HepG2 (cell line): Measurements from ENCODE around the gene MEX3A. TPM values are rescaled to one million over a fixed set of nuclear protein-coding genes. Genes with fewer than 3 reads are reported as not detected.

ENCODE experiments used
- ARID3A ChIP-seq: IDR thresholded peaks from 2 replicates; pipeline ENCODE4 v1.6.1; 2012; ENCODE audit warnings: low read depth, low read length, improper control_type of control experiment
- CEBPB ChIP-seq: IDR thresholded peaks from 2 replicates; pipeline ENCODE4 v1.6.1; 2011; ENCODE audit warnings: low read depth, low read length, improper control_type of control experiment, borderline replicate concordance
- GLI4 ChIP-seq: sonication (generic); formaldehyde crosslinking; IDR thresholded peaks from 2 replicates; pipeline ENCODE4 v1.5.1; 2020; ENCODE audit warnings: missing genetic modification reagents, mild to moderate bottlenecking, moderate library complexity, borderline replicate concordance
- KAT7 ChIP-seq: IDR thresholded peaks from 2 replicates; pipeline ENCODE4 v1.6.1; 2018; ENCODE audit warnings: borderline replicate concordance, missing compliant biosample characterization
- MAFG ChIP-seq: sonication (generic); formaldehyde crosslinking; IDR thresholded peaks from 2 replicates; pipeline ENCODE4 v1.5.1; 2020; ENCODE audit warnings: mild to moderate bottlenecking, missing genetic modification reagents
- MED13 ChIP-seq: sonication (generic); formaldehyde crosslinking; IDR thresholded peaks from 2 replicates; pipeline ENCODE4 v1.5.0; 2020; ENCODE audit warnings: missing genetic modification reagents
- PAX8 ChIP-seq: sonication (generic); formaldehyde crosslinking; IDR thresholded peaks from 2 replicates; pipeline ENCODE4 v1.8.0; 2022; ENCODE audit warnings: mild to moderate bottlenecking, missing genetic modification reagents, borderline replicate concordance
- ZBTB4 ChIP-seq: sonication (generic); formaldehyde crosslinking; IDR thresholded peaks from 2 replicates; pipeline ENCODE4 v1.4.0; 2020; ENCODE audit warnings: missing genetic modification reagents, mild to moderate bottlenecking, borderline replicate concordance
- ZNF20 ChIP-seq: sonication (generic); formaldehyde crosslinking; IDR thresholded peaks from 2 replicates; pipeline ENCODE4 v1.4.0; 2020; ENCODE audit warnings: mild to moderate bottlenecking, moderate library complexity, missing genetic modification reagents
- ZNF232 ChIP-seq: sonication (generic); formaldehyde crosslinking; IDR thresholded peaks from 2 replicates; pipeline ENCODE4 v1.4.0; 2020; ENCODE audit warnings: missing genetic modification reagents, borderline replicate concordance
- ZNF335 ChIP-seq: sonication (generic); formaldehyde crosslinking; IDR thresholded peaks from 2 replicates; pipeline ENCODE4 v1.4.0; 2020; ENCODE audit warnings: missing genetic modification reagents
- ZNF747 ChIP-seq: sonication (generic); formaldehyde crosslinking; IDR thresholded peaks from 2 replicates; pipeline ENCODE4 v1.8.1; 2023; ENCODE audit warnings: missing genetic modification reagents, mild to moderate bottlenecking, borderline replicate concordance
- ZSCAN20 ChIP-seq: sonication (generic); formaldehyde crosslinking; IDR thresholded peaks from 2 replicates; pipeline ENCODE4 v1.4.0; 2020; ENCODE audit warnings: missing genetic modification reagents, mild to moderate bottlenecking, borderline replicate concordance
- polyA plus RNA-seq, 8 experiments: library from polyadenylated mRNA; depleted of rRNA in 3 of 8; stranded (reverse) in 7 of 8; unstranded in 1 of 8; fragments of >200 nt; fragmentation: Illumina TruSeq in 4 of 8; extraction: Trizol in 4 of 8; gene quantifications; 2 replicates each; pipeline versions ENCODE4 v1.2.1 to v1.2.3, GENCODE V29; 2011 to 2016; ENCODE audit warnings: low read depth in 4 of 8, missing spikeins in 1 of 8, mixed read lengths in 1 of 8; ENCODE audit not compliant: insufficient read depth in 1 of 8
- total RNA-seq, 5 experiments: library from RNA; depleted of rRNA; stranded (reverse); fragments of >200 nt; fragmentation: Illumina TruSeq; extraction: Trizol; gene quantifications; 2 replicates each; pipeline ENCODE4 v1.2.3, GENCODE V29; 2016; ENCODE audit warnings: low read depth in 1 of 5
- TF ChIP-seq, protein P1 (sequence below): sonication (generic); formaldehyde crosslinking; IDR thresholded peaks from 2 replicates; pipeline ENCODE4 v1.4.0; 2020; ENCODE audit warnings: missing genetic modification reagents, low read depth, mild to moderate bottlenecking, borderline replicate concordance
- TF ChIP-seq, protein P2 (sequence below): sonication (generic); formaldehyde crosslinking; IDR thresholded peaks from 2 replicates; pipeline ENCODE4 v1.8.0; 2023; ENCODE audit warnings: mild to moderate bottlenecking, missing genetic modification reagents
- TF ChIP-seq, protein P3 (sequence below): sonication (generic); formaldehyde crosslinking; IDR thresholded peaks from 2 replicates; pipeline ENCODE4 v1.5.0; 2020; ENCODE audit warnings: missing genetic modification reagents
- TF ChIP-seq, protein P4 (sequence below): sonication (generic); formaldehyde crosslinking; IDR thresholded peaks from 2 replicates; pipeline ENCODE4 v1.8.0; 2022; ENCODE audit warnings: mild to moderate bottlenecking, missing genetic modification reagents; ENCODE audit not compliant: insufficient replicate concordance

The MEX3A gene
- total and polyA plus RNA-seq, 2 of the 13 experiments (the other 11 are each of a cell fraction or from before 2014, with no cell fraction given), result 7.6 to 9.1 TPM

DNA sequence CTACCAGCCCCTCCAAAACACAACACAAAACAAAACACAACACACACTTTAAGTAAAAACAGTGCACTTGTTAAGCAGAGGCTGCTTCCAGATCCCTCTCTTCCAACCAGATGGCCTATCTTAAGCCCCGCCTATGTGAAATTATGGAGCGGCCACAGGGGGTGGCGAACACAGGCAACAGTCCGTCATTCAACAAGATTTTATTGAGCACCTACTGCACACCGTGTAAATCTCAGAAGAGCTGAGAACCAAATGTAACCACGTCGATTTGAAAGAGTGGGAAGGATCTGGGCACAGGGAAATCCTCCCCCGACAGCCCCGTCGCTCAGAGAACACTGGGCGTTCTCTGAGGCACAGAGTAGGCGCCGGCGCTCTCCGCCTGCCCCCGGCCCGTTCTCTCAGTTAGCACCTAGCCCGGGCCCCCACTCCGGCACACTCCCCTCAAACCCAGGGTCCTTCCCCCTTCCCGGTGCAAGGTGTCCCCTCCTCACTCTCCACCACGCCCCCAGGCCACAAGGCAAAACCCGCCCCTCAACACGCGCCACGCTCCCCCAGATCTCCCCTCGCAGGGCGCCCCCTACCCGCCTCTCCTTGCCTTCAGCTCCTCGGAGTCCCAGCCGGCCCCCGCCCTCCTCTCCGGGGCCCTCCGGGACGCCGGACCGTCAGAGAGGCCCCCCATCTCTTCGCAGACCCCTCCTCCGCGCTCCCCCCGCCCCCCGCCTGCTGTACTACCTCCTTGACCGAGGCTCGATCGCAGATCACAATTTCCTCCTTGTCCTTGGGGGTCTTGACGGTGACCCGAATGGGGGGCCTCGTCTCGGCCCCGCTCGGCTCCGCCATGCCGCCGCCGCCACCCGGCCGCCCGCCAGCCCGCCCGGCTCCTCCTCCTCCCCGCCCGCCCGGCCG is 29.1 kb downstream of the MEX3A start (continued):
- TF ChIP-seq, protein P1, sequence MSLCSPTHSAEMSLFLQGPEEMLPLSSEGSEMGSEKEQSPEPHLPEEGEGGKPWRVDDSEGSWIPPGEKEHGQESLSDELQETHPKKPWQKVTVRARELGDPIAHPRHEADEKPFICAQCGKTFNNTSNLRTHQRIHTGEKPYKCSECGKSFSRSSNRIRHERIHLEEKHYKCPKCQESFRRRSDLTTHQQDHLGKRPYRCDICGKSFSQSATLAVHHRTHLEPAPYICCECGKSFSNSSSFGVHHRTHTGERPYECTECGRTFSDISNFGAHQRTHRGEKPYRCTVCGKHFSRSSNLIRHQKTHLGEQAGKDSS, result no peak
- TF ChIP-seq, protein P2, sequence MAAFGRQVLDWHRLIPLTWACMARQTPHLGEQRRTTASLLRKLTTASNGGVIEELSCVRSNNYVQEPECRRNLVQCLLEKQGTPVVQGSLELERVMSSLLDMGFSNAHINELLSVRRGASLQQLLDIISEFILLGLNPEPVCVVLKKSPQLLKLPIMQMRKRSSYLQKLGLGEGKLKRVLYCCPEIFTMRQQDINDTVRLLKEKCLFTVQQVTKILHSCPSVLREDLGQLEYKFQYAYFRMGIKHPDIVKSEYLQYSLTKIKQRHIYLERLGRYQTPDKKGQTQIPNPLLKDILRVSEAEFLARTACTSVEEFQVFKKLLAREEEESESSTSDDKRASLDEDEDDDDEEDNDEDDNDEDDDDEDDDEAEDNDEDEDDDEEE (CRISPR knock-in tag), result no peak
- TF ChIP-seq ZNF20 (CRISPR knock-in tag) (no peak), ZNF232 (no peak), PAX8 (no peak), CEBPB (no peak), GLI4 (CRISPR knock-in tag) (no peak), ZNF335 (CRISPR knock-in tag) (no peak), MED13 (no peak), MAFG (CRISPR knock-in tag) (no peak), KAT7 (CRISPR knock-in tag) (no peak; the same call in 1 of the 2 replicates), ZSCAN20 (CRISPR knock-in tag) (no peak), ARID3A (no peak), ZBTB4 (CRISPR knock-in tag) (no peak), ZNF747 (CRISPR knock-in tag) (no peak)
- TF ChIP-seq, protein P3, sequence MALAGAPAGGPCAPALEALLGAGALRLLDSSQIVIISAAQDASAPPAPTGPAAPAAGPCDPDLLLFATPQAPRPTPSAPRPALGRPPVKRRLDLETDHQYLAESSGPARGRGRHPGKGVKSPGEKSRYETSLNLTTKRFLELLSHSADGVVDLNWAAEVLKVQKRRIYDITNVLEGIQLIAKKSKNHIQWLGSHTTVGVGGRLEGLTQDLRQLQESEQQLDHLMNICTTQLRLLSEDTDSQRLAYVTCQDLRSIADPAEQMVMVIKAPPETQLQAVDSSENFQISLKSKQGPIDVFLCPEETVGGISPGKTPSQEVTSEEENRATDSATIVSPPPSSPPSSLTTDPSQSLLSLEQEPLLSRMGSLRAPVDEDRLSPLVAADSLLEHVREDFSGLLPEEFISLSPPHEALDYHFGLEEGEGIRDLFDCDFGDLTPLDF (CRISPR knock-in tag), result no peak
- TF ChIP-seq, protein P4, sequence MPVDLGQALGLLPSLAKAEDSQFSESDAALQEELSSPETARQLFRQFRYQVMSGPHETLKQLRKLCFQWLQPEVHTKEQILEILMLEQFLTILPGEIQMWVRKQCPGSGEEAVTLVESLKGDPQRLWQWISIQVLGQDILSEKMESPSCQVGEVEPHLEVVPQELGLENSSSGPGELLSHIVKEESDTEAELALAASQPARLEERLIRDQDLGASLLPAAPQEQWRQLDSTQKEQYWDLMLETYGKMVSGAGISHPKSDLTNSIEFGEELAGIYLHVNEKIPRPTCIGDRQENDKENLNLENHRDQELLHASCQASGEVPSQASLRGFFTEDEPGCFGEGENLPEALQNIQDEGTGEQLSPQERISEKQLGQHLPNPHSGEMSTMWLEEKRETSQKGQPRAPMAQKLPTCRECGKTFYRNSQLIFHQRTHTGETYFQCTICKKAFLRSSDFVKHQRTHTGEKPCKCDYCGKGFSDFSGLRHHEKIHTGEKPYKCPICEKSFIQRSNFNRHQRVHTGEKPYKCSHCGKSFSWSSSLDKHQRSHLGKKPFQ, result no peak
